ENCODE data around the gene POTEI. TPM values are rescaled to one million over a fixed set of nuclear protein-coding genes. Genes with fewer than 3 reads are reported as not detected.

The POTEI gene
- total RNA-seq, 2 experiments from 2014 or later: not detected

Other genes with a start within 250 kb of the POTEI start
- 100 to 1,000 TPM; 225 TPM for gene IMP4, start 166.4 kb downstream of the POTEI start, total RNA-seq
- gene PTPN18, start 153.3 kb downstream of the POTEI start, total RNA-seq: 10 to 100 TPM; 36.4 to 37.2 TPM
- gene CFC1B, start 11.9 kb upstream of the POTEI start, total RNA-seq: not detected
- gene CFC1, start 90.2 kb upstream of the POTEI start, total RNA-seq: not detected
- gene POTEJ, start 102.1 kb upstream of the POTEI start, total RNA-seq: not detected
- gene GPR148, start 219.7 kb upstream of the POTEI start, total RNA-seq: not detected
- gene AMER3, start 246.2 kb upstream of the POTEI start, total RNA-seq: not detected